AG09319 (cell line): ENCODE data around the gene INSIG2.

ENCODE experiments used
- DNase-seq: peaks from one replicate; pipeline ENCODE4 v3.0.0-alpha.2; 2010; ENCODE audit warnings: low read depth; ENCODE audit errors: extremely low read depth
- TF ChIP-seq, protein P1 (sequence below): IDR thresholded peaks from 2 replicates; pipeline ENCODE4 v1.5.1; 2011; ENCODE audit warnings: low read depth, mild to moderate bottlenecking, inconsistent platforms, low read length, moderate library complexity

INSIG2 gene

DNA sequence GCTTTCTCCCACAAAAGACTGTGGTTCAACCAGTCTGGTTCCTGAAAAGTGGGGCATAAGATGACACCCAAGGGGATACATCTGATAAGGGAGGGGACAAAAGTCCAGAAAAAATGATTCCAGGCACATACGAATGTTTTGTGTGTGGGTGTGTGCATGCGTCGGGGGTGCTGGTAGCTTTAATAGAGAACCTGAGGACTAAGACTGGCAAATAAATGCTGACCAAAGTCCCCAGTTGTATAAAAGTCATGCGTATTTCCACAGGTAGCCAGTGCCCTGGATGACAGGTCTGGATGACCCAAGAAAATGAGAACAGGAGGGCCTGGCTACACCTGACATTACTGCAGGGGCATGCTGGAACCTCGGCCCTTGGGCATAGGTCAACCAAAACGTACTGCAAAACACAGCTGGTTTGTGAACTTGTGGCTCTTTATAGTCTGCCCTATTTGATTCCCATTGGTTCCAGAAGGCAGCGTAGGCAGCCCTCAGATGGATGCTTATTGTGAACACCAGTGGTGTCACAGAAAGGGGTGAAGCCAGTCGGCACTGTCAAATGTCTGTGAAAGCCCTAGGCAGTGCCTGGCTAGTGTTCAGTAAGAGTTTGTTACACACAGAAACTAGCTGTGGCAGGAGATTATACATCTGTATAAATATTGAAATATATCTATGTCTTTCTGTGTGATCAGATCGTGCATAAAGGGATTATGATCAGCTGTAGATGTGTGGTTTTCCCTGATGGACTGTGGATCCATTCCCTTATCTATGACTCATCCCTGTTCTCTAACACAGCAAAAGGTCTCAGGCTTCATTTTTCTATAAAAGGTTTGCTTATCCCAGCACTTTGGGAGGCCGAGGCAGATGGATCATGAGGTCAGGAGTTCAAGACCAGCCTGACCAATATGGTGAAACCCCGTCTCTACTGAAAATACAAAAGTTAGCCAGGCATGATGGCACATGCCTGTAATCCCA, 58.3 kb downstream of the INSIG2 start:
- TF ChIP-seq, protein P1, sequence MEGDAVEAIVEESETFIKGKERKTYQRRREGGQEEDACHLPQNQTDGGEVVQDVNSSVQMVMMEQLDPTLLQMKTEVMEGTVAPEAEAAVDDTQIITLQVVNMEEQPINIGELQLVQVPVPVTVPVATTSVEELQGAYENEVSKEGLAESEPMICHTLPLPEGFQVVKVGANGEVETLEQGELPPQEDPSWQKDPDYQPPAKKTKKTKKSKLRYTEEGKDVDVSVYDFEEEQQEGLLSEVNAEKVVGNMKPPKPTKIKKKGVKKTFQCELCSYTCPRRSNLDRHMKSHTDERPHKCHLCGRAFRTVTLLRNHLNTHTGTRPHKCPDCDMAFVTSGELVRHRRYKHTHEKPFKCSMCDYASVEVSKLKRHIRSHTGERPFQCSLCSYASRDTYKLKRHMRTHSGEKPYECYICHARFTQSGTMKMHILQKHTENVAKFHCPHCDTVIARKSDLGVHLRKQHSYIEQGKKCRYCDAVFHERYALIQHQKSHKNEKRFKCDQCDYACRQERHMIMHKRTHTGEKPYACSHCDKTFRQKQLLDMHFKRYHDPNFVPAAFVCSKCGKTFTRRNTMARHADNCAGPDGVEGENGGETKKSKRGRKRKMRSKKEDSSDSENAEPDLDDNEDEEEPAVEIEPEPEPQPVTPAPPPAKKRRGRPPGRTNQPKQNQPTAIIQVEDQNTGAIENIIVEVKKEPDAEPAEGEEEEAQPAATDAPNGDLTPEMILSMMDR, result no peak
- no peak for DNase-seq

DNA sequence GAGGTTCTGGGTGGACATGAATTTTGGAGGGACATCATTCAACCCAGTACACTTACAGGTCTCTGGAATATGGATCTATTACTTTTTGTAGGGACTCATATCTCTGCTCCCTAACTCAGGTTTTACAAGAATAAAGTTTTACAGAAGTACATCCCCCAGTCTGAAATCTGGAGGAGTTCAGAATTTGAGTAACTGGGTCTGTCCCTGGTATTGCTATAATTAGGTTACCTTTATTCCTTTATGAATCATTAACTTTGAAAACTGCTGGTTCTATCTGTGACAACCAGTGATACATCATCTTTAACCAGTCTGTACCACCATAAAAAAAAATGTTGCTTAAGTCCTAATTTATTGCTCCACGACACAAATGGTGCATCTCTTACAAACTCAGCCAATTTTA, 59.9 kb downstream of the INSIG2 start:
- no peak for DNase-seq
- TF ChIP-seq, protein P1, result no peak

DNA sequence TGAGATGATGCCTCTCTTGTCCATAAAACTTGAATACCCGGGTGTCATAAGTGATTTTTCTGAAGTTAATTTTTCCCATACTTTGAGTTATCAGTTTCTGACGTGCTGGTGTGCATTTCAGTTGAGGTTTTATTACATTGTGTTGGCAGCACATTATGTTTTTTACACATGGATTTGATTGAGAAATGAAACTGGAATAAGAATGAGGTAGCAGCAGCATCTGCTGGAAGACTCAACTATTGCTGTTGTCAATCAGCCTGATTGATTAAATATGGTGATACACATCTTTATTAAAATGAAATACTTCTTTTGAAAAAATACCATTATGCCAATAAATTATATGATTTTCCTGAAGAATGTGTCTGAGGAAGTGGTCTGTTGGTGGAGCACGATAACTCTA, 60.5 kb downstream of the INSIG2 start:
- peak; percentile 7 for DNase-seq
- TF ChIP-seq, protein P1, result peak; percentile 63

DNA sequence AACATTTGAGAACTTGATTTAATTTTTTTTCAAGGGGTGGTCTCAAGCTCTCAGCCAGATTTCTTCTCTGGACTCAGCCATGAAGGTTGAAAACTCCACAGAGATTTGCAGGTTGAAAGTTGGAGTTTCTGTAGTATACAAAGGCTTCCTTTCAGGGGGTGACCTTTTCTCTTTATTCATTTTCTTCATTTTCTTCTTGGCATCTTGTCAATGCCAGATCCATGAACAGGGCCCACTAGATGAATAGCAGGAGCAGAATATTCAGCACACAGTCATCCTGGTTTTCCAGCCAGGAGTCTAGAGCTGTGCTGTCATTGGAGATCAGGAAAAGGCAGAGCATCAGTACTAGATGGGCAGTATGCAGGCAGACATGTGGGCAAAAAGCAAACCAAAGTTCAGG, 62.0 kb downstream of the INSIG2 start:
- TF ChIP-seq, protein P1, result no peak
- DNase-seq, result no peak

DNA sequence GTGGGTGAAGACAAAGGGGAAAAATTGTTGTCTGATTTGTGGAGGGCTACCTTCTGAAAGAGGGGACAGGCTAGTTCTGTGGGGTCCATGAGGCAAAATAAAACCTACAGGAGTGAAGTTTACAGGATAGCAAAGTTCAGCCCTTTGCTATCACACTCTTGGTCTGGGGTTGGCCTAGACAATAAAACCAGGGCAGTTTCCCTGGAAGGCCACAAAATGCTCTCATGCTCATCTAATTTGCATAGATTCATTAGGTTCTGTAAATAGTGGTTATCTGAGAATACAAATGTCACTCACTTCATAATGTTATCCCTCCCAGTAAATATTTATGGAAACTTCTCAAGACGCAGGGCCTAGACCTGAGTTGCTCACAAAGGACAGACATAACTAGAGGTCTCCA, 63.6 kb downstream of the INSIG2 start:
- DNase-seq, result no peak
- TF ChIP-seq, protein P1, result no peak

DNA sequence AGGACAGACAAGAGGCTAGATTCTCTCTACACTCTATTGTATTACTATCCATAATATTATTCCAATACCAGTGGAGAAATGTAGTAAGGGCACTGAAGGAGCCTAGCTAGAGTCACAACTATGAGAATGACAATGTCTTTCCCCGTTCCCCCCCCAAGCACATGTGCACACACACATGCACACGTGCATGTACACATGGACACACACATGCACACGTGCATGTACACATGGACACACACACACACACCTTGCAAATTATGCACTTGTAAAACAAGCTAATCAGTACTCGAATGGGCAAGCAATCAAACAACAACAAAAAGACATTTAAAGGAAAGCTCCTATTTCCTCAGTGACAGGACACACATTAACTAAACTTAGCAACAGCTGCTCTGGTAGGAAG, 65.2 kb downstream of the INSIG2 start:
- no peak for DNase-seq
- TF ChIP-seq, protein P1, result no peak

DNA sequence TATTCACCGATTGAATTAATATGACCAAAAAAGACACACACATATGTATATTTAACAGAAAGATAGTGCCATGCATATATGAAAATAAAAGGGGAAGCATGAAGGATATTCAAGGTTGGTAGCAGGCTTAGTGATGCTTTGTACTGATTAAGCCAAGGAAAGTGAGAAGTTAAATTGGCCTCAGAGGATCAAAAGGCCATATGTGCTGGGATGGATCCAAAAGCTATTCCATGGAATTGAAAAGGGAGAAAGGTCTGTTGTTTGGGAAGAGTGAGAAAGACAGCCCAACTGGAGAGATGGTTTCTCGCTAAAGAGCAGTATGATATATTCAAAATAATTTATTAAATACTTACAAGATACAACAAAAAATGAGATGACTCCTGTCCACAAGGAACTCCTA, 65.9 kb downstream of the INSIG2 start:
- TF ChIP-seq, protein P1, result no peak
- DNase-seq, result no peak
